Mesenchymal stem cell (in vitro differentiated cells and primary cell): ENCODE results near the gene B3GAT1.

Experiments used
- DNase-seq: peaks from one replicate; pipeline ENCODE4 v3.0.0-alpha.2; 2013
- H2AFZ ChIP-seq: one replicate; pipeline ENCODE4 v1.6.1; 2013; ENCODE audit warnings: low read depth, mild to moderate bottlenecking, control low read depth, inconsistent platforms, low read length, moderate library complexity
- H2AK5ac ChIP-seq: 2 replicates; pipeline ENCODE4 v1.6.1; 2013; ENCODE audit warnings: low read length, moderate library complexity, mild to moderate bottlenecking, inconsistent platforms; ENCODE audit not compliant: severe bottlenecking
- H2BK120ac ChIP-seq: one replicate; pipeline ENCODE4 v1.6.1; 2013; ENCODE audit warnings: low read depth, mild to moderate bottlenecking, inconsistent platforms, low read length, moderate library complexity
- H2BK12ac ChIP-seq, 2 experiments: one replicate each; pipeline ENCODE4 v1.6.1; 2013; ENCODE audit warnings: inconsistent platforms in 2 of 2, low read length in 2 of 2, mild to moderate bottlenecking in 2 of 2, moderate library complexity in 2 of 2, control low read depth in 1 of 2
- H2BK15ac ChIP-seq: one replicate; pipeline ENCODE4 v1.6.1; 2013; ENCODE audit warnings: mild to moderate bottlenecking, low read depth, inconsistent platforms; ENCODE audit not compliant: poor library complexity, severe bottlenecking
- H2BK5ac ChIP-seq: 2 replicates; pipeline ENCODE4 v1.6.1; 2013; ENCODE audit warnings: low read depth, mild to moderate bottlenecking, low read length, control low read depth, inconsistent platforms; ENCODE audit not compliant: poor library complexity, severe bottlenecking
- H3K14ac ChIP-seq, 2 experiments: one replicate each; pipeline ENCODE4 v1.6.1; 2013; ENCODE audit warnings: inconsistent platforms in 2 of 2, low read length in 2 of 2, control low read depth in 1 of 2, mild to moderate bottlenecking in 1 of 2, moderate library complexity in 1 of 2
- H3K18ac ChIP-seq, 2 experiments: one replicate each; pipeline ENCODE4 v1.6.1; 2013; ENCODE audit warnings: inconsistent platforms in 2 of 2, low read length in 2 of 2, control low read depth in 1 of 2, low read depth in 1 of 2, mild to moderate bottlenecking in 1 of 2
- H3K23ac ChIP-seq, 2 experiments: one replicate each; pipeline ENCODE4 v1.6.1; 2013; ENCODE audit warnings: inconsistent platforms in 2 of 2, low read length in 2 of 2, mild to moderate bottlenecking in 2 of 2, moderate library complexity in 2 of 2, control low read depth in 1 of 2
- H3K27ac ChIP-seq: 2 replicates; pipeline ENCODE4 v1.5.1; 2013; ENCODE audit warnings: mild to moderate bottlenecking, moderate library complexity, low read length, control low read depth, inconsistent platforms; ENCODE audit not compliant: poor library complexity, severe bottlenecking
- H3K27me3 ChIP-seq, 2 experiments: 2 replicates each; pipeline versions ENCODE4 v1.6.1 to v1.7.0; 2013; ENCODE audit warnings: low read length in 2 of 2, mild to moderate bottlenecking in 2 of 2, moderate library complexity in 2 of 2, control low read depth in 1 of 2, inconsistent platforms in 1 of 2; ENCODE audit not compliant: control insufficient read depth in 1 of 2, insufficient read depth in 1 of 2
- H3K36me3 ChIP-seq, 2 experiments: 2 replicates each; pipeline versions ENCODE4 v1.6.1 to v1.7.0; 2013; ENCODE audit warnings: low read length in 2 of 2, control low read depth in 1 of 2, inconsistent platforms in 1 of 2, low read depth in 1 of 2, mild to moderate bottlenecking in 1 of 2; ENCODE audit not compliant: insufficient read depth in 2 of 2, control insufficient read depth in 1 of 2
- H3K4ac ChIP-seq, 2 experiments: one replicate each; pipeline ENCODE4 v1.6.1; 2013; ENCODE audit warnings: inconsistent platforms in 2 of 2, low read length in 2 of 2, mild to moderate bottlenecking in 2 of 2, moderate library complexity in 2 of 2, control low read depth in 1 of 2, low read depth in 1 of 2
- H3K4me1 ChIP-seq: 2 replicates; pipeline ENCODE4 v1.6.1; 2013; ENCODE audit warnings: low read depth, low read length, control low read depth; ENCODE audit not compliant: control insufficient read depth, insufficient read depth
- H3K4me2 ChIP-seq: 2 replicates; pipeline ENCODE4 v1.6.1; 2013; ENCODE audit warnings: low read length, mild to moderate bottlenecking, inconsistent platforms; ENCODE audit not compliant: poor library complexity, severe bottlenecking
- H3K4me3 ChIP-seq, 2 experiments: 2 replicates each; pipeline versions ENCODE4 v1.5.1 to v1.7.0; 2013; ENCODE audit warnings: low read length in 2 of 2, mild to moderate bottlenecking in 2 of 2, control low read depth in 1 of 2, low read depth in 1 of 2; ENCODE audit not compliant: insufficient read depth in 1 of 2
- H3K79me1 ChIP-seq: replicated peaks from 2 replicates; pipeline ENCODE4 v1.6.1; 2013; ENCODE audit warnings: mild to moderate bottlenecking, control low read depth, low read length, inconsistent platforms; ENCODE audit not compliant: poor library complexity, severe bottlenecking
- H3K9ac ChIP-seq: 2 replicates; pipeline ENCODE4 v1.7.0; 2013; ENCODE audit warnings: mild to moderate bottlenecking, low read length, moderate library complexity
- H3K9me3 ChIP-seq: 2 replicates; pipeline ENCODE4 v1.7.0; 2013; ENCODE audit warnings: mild to moderate bottlenecking, low read length; ENCODE audit not compliant: control insufficient read depth
- H4K8ac ChIP-seq: one replicate; pipeline ENCODE4 v1.6.1; 2013; ENCODE audit warnings: inconsistent platforms, mild to moderate bottlenecking, low read length, moderate library complexity
- H4K91ac ChIP-seq: one replicate; pipeline ENCODE4 v1.6.1; 2013; ENCODE audit warnings: mild to moderate bottlenecking, low read length, inconsistent platforms
- WGBS: methylation state at CpG from one replicate; pipeline ENCODE4 v1.1.7; 2013; ENCODE audit warnings: mixed read lengths; 5-methylcytosine and 5-hydroxymethylcytosine counted together

Gene B3GAT1

DNA sequence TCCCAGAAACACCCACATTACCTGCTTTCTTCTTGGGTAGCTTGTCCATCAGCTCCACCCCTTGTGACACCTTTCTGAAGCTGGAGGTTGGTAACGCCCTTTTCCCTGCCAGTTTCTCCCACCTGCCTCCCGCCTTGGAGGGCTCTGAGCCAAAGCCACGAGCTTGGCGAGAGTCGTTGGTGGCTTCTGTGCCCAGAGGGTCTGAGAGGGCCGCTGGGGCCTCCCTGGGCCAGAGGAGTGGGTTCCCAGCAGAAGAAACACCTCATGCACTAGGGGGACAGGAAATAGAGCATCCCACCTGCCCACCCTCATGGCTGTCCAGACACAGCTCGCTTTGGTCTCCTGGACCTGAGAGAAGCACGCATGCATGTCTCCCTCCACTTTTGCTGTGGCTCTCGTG lies 37.9 kb downstream of the B3GAT1 start:
- 73% methylated on average over 8 of the region's 9 CpGs for WGBS

DNA sequence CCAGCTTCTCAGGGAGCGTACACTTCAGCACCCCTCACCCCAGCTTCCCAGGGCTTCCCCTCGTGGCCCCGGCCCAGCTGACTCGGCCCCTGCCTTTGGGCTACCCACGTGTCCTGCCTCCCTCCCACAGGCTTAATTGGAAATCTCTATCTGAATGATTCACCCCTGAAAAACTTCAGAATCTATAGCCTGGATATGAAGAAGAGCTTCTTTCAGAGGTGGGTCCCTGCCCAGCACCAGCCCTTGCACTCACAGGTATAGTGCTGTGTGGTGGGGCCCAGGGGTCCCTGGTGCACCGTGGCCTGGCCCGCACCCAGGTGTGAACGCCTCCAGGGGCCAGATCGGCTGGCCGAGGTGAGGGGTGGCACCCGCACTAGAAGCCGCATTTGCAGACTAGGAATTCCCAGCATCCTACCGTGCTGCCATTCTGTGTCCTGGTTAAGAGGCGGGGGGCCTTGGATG lies 38.4 kb downstream of the B3GAT1 start:
- Histone ChIP-seq H2BK120ac (no peak overlapping the region), H4K8ac (no peak overlapping the region), H3K18ac (no peak overlapping the region), H2AFZ (no peak overlapping the region), H2BK12ac (no peak overlapping the region), H2AK5ac (no peak overlapping the region), H3K9me3 (no peaks in the 10 kb centered on the region), H3K4me2 (no peak overlapping the region), H3K4me3 (no peak overlapping the region), H3K27me3 (peaks cover 0 to 2% of the 10 kb centered on the region in 2 experiments), H3K27ac (no peak overlapping the region), H3K4me1 (no peaks in the 10 kb centered on the region), H3K9ac (no peak overlapping the region), H3K36me3 (peaks cover 0 to 3% of the 10 kb centered on the region in 2 experiments), H3K79me1 (no peaks in the 10 kb centered on the region), H4K91ac (no peak overlapping the region), H2BK5ac (no peak overlapping the region), H3K4ac (no peak overlapping the region), H3K14ac (no peak overlapping the region), H3K23ac (no peak overlapping the region), H2BK15ac (no peak overlapping the region)
- WGBS, result 88% methylated on average over 13 of the region's 14 CpGs
- no peak for DNase-seq

More for the DNA sequence above, 37.9 kb downstream of the B3GAT1 start:
- H2BK120ac ChIP-seq, result no peak overlapping the region
- no peak overlapping the region for H3K4me3 ChIP-seq
- no peak overlapping the region for H4K91ac ChIP-seq
- no peak overlapping the region for H3K4me2 ChIP-seq
- H3K79me1 ChIP-seq, result no peaks in the 10 kb centered on the region
- no peak overlapping the region for H3K14ac ChIP-seq
- no peak overlapping the region for H3K18ac ChIP-seq
- H3K27me3 ChIP-seq, result peaks cover 0 to 2% of the 10 kb centered on the region in 2 experiments
- H3K27ac ChIP-seq, result no peak overlapping the region
- DNase-seq, result no peak
- no peak overlapping the region for H2BK5ac ChIP-seq
- H3K4me1 ChIP-seq, result no peaks in the 10 kb centered on the region
- no peak overlapping the region for H3K23ac ChIP-seq
- no peak overlapping the region for H3K4ac ChIP-seq
- no peak overlapping the region for H2BK12ac ChIP-seq
- H2AK5ac ChIP-seq, result no peak overlapping the region
- H4K8ac ChIP-seq, result no peak overlapping the region
- no peak overlapping the region for H3K9ac ChIP-seq
- no peaks in the 10 kb centered on the region for H3K9me3 ChIP-seq
- peaks cover 0 to 3% of the 10 kb centered on the region in 2 experiments for H3K36me3 ChIP-seq
- H2BK15ac ChIP-seq, result no peak overlapping the region
- no peak overlapping the region for H2AFZ ChIP-seq

DNA sequence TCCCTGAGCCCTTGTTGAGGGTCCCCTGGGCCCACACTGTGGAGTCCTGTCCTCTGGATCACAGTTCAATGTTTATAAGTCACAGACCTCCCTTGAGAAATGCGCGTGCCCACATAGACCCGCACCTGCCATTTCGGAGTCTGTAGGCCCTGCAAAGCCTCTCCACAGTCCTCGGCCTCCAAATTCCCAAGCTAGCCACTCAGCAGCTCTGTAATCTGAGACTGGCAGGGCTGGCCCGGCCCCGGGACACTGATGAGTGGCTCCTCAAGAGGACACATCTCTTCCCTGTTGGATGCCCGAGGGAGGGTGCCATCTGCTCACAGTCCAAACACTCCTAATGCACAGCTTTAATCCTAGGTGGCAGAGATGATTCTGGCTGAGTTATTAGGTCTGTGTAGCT lies 39.1 kb downstream of the B3GAT1 start:
- no peak overlapping the region for H3K23ac ChIP-seq
- H3K4me2 ChIP-seq, result no peak overlapping the region
- no peak overlapping the region for H2AK5ac ChIP-seq
- H3K14ac ChIP-seq, result no peak overlapping the region
- no peak overlapping the region for H3K9ac ChIP-seq
- WGBS, result 85% methylated on average over 8 of the region's 8 CpGs
- no peak for DNase-seq
- no peak overlapping the region for H3K4ac ChIP-seq
- no peak overlapping the region for H4K91ac ChIP-seq
- H2BK5ac ChIP-seq, result no peak overlapping the region
- no peak overlapping the region for H2BK12ac ChIP-seq
- H3K4me1 ChIP-seq, result no peaks in the 10 kb centered on the region
- H3K4me3 ChIP-seq, result no peak overlapping the region
- no peak overlapping the region for H2AFZ ChIP-seq
- H3K36me3 ChIP-seq, result peaks cover 0 to 3% of the 10 kb centered on the region in 2 experiments
- H2BK15ac ChIP-seq, result no peak overlapping the region
- peaks cover 0 to 2% of the 10 kb centered on the region in 2 experiments for H3K27me3 ChIP-seq
- H3K27ac ChIP-seq, result no peak overlapping the region
- H4K8ac ChIP-seq, result no peak overlapping the region
- H3K18ac ChIP-seq, result no peak overlapping the region
- no peaks in the 10 kb centered on the region for H3K9me3 ChIP-seq
- no peaks in the 10 kb centered on the region for H3K79me1 ChIP-seq
- no peak overlapping the region for H2BK120ac ChIP-seq

DNA sequence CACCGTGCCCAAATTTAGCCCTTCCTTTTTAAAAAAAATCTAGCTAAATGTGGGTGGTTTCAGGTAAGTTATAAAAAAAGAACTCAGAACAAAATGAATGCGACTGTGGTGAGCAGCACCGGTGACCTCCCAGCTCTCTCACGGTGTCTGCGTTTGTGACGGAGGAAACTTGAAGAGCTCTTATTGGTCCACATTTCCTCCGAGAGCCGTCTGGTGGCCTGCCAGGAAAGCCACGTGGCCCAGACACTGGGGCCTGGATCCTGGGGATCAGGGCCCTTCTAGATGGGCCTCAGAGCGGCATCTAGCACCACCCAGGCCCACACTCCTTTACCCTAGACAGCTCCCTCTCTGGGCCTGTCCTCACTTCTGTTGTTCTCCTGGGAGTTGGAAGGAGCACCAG lies 39.5 kb downstream of the B3GAT1 start:
- no peaks in the 10 kb centered on the region for H3K9me3 ChIP-seq
- H3K18ac ChIP-seq, result no peak overlapping the region
- H4K8ac ChIP-seq, result no peak overlapping the region
- H2BK15ac ChIP-seq, result no peak overlapping the region
- 77% methylated on average over 10 of the region's 10 CpGs for WGBS
- H3K4me1 ChIP-seq, result no peaks in the 10 kb centered on the region
- H3K4ac ChIP-seq, result no peak overlapping the region
- no peak overlapping the region for H2BK12ac ChIP-seq
- no peak overlapping the region for H3K4me3 ChIP-seq
- no peak overlapping the region for H2AFZ ChIP-seq
- no peak for DNase-seq
- H3K27me3 ChIP-seq, result peaks cover 0 to 2% of the 10 kb centered on the region in 2 experiments
- H4K91ac ChIP-seq, result no peak overlapping the region
- no peak overlapping the region for H3K27ac ChIP-seq
- no peak overlapping the region for H2AK5ac ChIP-seq
- no peak overlapping the region for H2BK120ac ChIP-seq
- no peak overlapping the region for H3K14ac ChIP-seq
- H3K79me1 ChIP-seq, result no peaks in the 10 kb centered on the region
- no peak overlapping the region for H3K23ac ChIP-seq
- peaks cover 0 to 3% of the 10 kb centered on the region in 2 experiments for H3K36me3 ChIP-seq
- no peak overlapping the region for H3K9ac ChIP-seq
- H2BK5ac ChIP-seq, result no peak overlapping the region
- no peak overlapping the region for H3K4me2 ChIP-seq
